Measurements from ENCODE around the gene THEM5.

Gene THEM5

GRCh38 chr1:151801310-151801820, 52.1 kb downstream of the THEM5 start:
- no peak overlapping the region for H2AFZ ChIP-seq (ENCODE audit: low read depth)
- H3K9ac ChIP-seq, result no peak overlapping the region
- no peaks in the 10 kb centered on the region for H3K36me3 ChIP-seq (ENCODE audit: insufficient read depth)
- H3K4me2 ChIP-seq, result no peak overlapping the region
- no peak for TF ChIP-seq CTCF (conservative IDR thresholded peaks at IDR 0.05; ENCODE audit: low read depth, low read length)
- no peaks in the 10 kb centered on the region for H3K4me1 ChIP-seq (ENCODE audit: low read depth, poor library complexity, severe bottlenecking)
- H3K27ac ChIP-seq, result no peak overlapping the region
- H4K20me1 ChIP-seq (ENCODE audit: insufficient read depth), result no peaks in the 10 kb centered on the region
- no peaks in the 10 kb centered on the region for H3K79me2 ChIP-seq (ENCODE audit: insufficient read depth, low read depth)
- H3K4me3 ChIP-seq (IDR thresholded peaks at IDR 0.05; ENCODE audit: insufficient read depth, low read depth, low read length), result no peak overlapping the region
- H3K27me3 ChIP-seq (ENCODE audit: insufficient read depth, low read depth), result peaks cover 26% of the 10 kb centered on the region; the same call in 1 of the 2 replicates

- H2AFZ ChIP-seq (ENCODE audit: low read depth), result no peak overlapping the region
- peaks cover 21% of the 10 kb centered on the region; the same call in 1 of the 2 replicates for H3K27me3 ChIP-seq (ENCODE audit: insufficient read depth, low read depth)
- no peaks in the 10 kb centered on the region for H3K4me1 ChIP-seq (ENCODE audit: low read depth, poor library complexity, severe bottlenecking)
- H3K27ac ChIP-seq, result no peak overlapping the region
- no peak overlapping the region for H3K4me2 ChIP-seq
- no peak overlapping the region for H3K4me3 ChIP-seq (IDR thresholded peaks at IDR 0.05; ENCODE audit: insufficient read depth, low read depth, low read length)
- H4K20me1 ChIP-seq (ENCODE audit: insufficient read depth), result no peaks in the 10 kb centered on the region
- no peak for TF ChIP-seq CTCF (conservative IDR thresholded peaks at IDR 0.05; ENCODE audit: low read depth, low read length)
- no peaks in the 10 kb centered on the region for H3K79me2 ChIP-seq (ENCODE audit: insufficient read depth, low read depth)
- no peaks in the 10 kb centered on the region for H3K36me3 ChIP-seq (ENCODE audit: insufficient read depth)
- H3K9ac ChIP-seq, result no peak overlapping the region
Measured at GRCh38 chr1:151800830-151801229, 52.7 kb downstream of the THEM5 start.

GRCh38 chr1:151799179-151800022, 54.1 kb downstream of the THEM5 start:
- Histone ChIP-seq H2AFZ (ENCODE audit: low read depth) (no peak overlapping the region), H3K4me3 (IDR thresholded peaks at IDR 0.05; ENCODE audit: insufficient read depth, low read depth, low read length) (no peak overlapping the region), H3K4me1 (ENCODE audit: low read depth, poor library complexity, severe bottlenecking) (no peaks in the 10 kb centered on the region), H3K36me3 (ENCODE audit: insufficient read depth) (no peaks in the 10 kb centered on the region), H3K9ac (no peak overlapping the region), H3K27ac (no peak overlapping the region), H3K79me2 (ENCODE audit: insufficient read depth, low read depth) (no peaks in the 10 kb centered on the region), H3K4me2 (no peak overlapping the region), H4K20me1 (ENCODE audit: insufficient read depth) (no peaks in the 10 kb centered on the region), H3K27me3 (ENCODE audit: insufficient read depth, low read depth) (peaks cover 9% of the 10 kb centered on the region; the same call in 1 of the 2 replicates)
- no peak for TF ChIP-seq CTCF (conservative IDR thresholded peaks at IDR 0.05; ENCODE audit: low read depth, low read length)

GRCh38 chr1:151798571-151798970, 54.9 kb downstream of the THEM5 start:
- H3K4me2 ChIP-seq, result no peak overlapping the region
- H3K79me2 ChIP-seq (ENCODE audit: insufficient read depth, low read depth), result no peaks in the 10 kb centered on the region
- no peaks in the 10 kb centered on the region for H3K4me1 ChIP-seq (ENCODE audit: low read depth, poor library complexity, severe bottlenecking)
- H3K4me3 ChIP-seq (IDR thresholded peaks at IDR 0.05; ENCODE audit: insufficient read depth, low read depth, low read length), result no peak overlapping the region
- H3K27me3 ChIP-seq (ENCODE audit: insufficient read depth, low read depth), result peaks cover 6% of the 10 kb centered on the region; the same call in 1 of the 2 replicates
- H4K20me1 ChIP-seq (ENCODE audit: insufficient read depth), result no peaks in the 10 kb centered on the region
- H2AFZ ChIP-seq (ENCODE audit: low read depth), result no peak overlapping the region
- H3K9ac ChIP-seq, result no peak overlapping the region
- H3K27ac ChIP-seq, result no peak overlapping the region
- H3K36me3 ChIP-seq (ENCODE audit: insufficient read depth), result no peaks in the 10 kb centered on the region
- no peak for TF ChIP-seq CTCF (conservative IDR thresholded peaks at IDR 0.05; ENCODE audit: low read depth, low read length)
